Endothelial cell of umbilical vein (primary cell): ENCODE data around the gene CYFIP2. TPM values are rescaled to one million over a fixed set of nuclear protein-coding genes. Genes with fewer than 3 reads are reported as not detected.

Experiments
- BruUV-seq: library from RNA; stranded (reverse); fragments of 400-500 nt; replicated peaks from 2 replicates; lab custom pipeline; 2021; lab: Mats Ljungman, UMichigan
- CTCF ChIA-PET: fragments of 300-600, 350-600 bp; sonication (Branson Sonifier 250); formaldehyde crosslinking; loops from one replicate; lab custom pipeline; 2021; ENCODE audit warnings: antibody characterized with exemption, inconsistent platforms; lab: Charles Lee
- POLR2A ChIA-PET: fragments of 300-600, 350-600 bp; sonication (Branson Sonifier 250); formaldehyde crosslinking; loops from one replicate; lab custom pipeline; 2021; ENCODE audit warnings: antibody characterized with exemption, inconsistent platforms; lab: Charles Lee
- DNase-seq: peaks from one replicate; pipeline ENCODE4 v3.0.0-alpha.2; 2011; ENCODE audit warnings: low read depth, low spot score
- FAIRE-seq: peaks from 2 replicates; lab custom pipeline; 2011; peaks lifted over from hg19 to GRCh38; lab: Jason Lieb, UNC
- H2AFZ ChIP-seq: 2 replicates; pipeline ENCODE4 v1.6.0; 2012; ENCODE audit warnings: low read depth, low read length, control low read depth, inconsistent platforms
- H3K27ac ChIP-seq: 2 replicates; pipeline ENCODE4 v1.5.1; 2011; ENCODE audit warnings: low read depth, mild to moderate bottlenecking, control low read depth, low read length, moderate library complexity; ENCODE audit not compliant: insufficient read depth
- H3K27me3 ChIP-seq, 2 experiments: 2 replicates each; pipeline versions ENCODE4 v1.6.0 to v1.6.1; 2011; ENCODE audit warnings: low read length in 2 of 2, mixed read lengths in 1 of 2; ENCODE audit not compliant: control insufficient read depth in 2 of 2, insufficient read depth in 2 of 2
- H3K36me3 ChIP-seq, 2 experiments: 2 replicates in 1 of 2; 3 replicates in 1 of 2; pipeline ENCODE4 v1.5.1; 2011; ENCODE audit warnings: low read length in 2 of 2, mild to moderate bottlenecking in 1 of 2, moderate library complexity in 1 of 2; ENCODE audit not compliant: control insufficient read depth in 2 of 2, insufficient read depth in 2 of 2; ENCODE audit errors: extremely low read depth in 1 of 2
- H3K4me1 ChIP-seq: 3 replicates; pipeline ENCODE4 v1.5.1; 2011; ENCODE audit warnings: mild to moderate bottlenecking, low read length; ENCODE audit not compliant: control insufficient read depth, insufficient read depth; ENCODE audit errors: extremely low read depth
- H3K4me2 ChIP-seq: 2 replicates; pipeline ENCODE4 v1.6.1; 2011; ENCODE audit warnings: low read length, control low read depth, mixed read lengths; ENCODE audit not compliant: insufficient read depth
- H3K4me3 ChIP-seq, 3 experiments: fragments of 200-600 bp in 1 of 3; sonication (generic), shearing (Covaris generic) in 1 of 3; replicated peaks in 1 of 3; 2 replicates each; pipeline ENCODE4 v1.5.1; 2011 to 2016; ENCODE audit warnings: control low read depth in 3 of 3, low read length in 3 of 3, mild to moderate bottlenecking in 2 of 3, inconsistent platforms in 1 of 3, low read depth in 1 of 3, moderate library complexity in 1 of 3; ENCODE audit not compliant: insufficient read depth in 1 of 3
- H3K79me2 ChIP-seq: 2 replicates; pipeline ENCODE4 v1.6.0; 2012; ENCODE audit warnings: low read length, inconsistent platforms; ENCODE audit not compliant: control insufficient read depth, insufficient read depth
- H3K9ac ChIP-seq: replicated peaks from 2 replicates; pipeline ENCODE3; 2011; ENCODE audit warnings: low read length, control low read depth; ENCODE audit not compliant: insufficient read depth; ENCODE audit errors: extremely low read depth
- H3K9me1 ChIP-seq: replicated peaks from 3 replicates; pipeline ENCODE4 v1.6.0; 2011; ENCODE audit warnings: mild to moderate bottlenecking, low read length; ENCODE audit not compliant: control insufficient read depth, insufficient read depth; ENCODE audit errors: extremely low read depth
- H3K9me3 ChIP-seq: replicated peaks from 2 replicates; pipeline ENCODE4 v1.5.1; 2012; ENCODE audit warnings: low read length, inconsistent platforms; ENCODE audit not compliant: control insufficient read depth, insufficient read depth
- H4K20me1 ChIP-seq: replicated peaks from 2 replicates; pipeline ENCODE3; 2011; ENCODE audit warnings: mild to moderate bottlenecking, low read length; ENCODE audit not compliant: control insufficient read depth, insufficient read depth; ENCODE audit errors: extremely low read depth
- JUN ChIP-seq: IDR thresholded peaks from 2 replicates; pipeline ENCODE4 v1.6.1; 2011; ENCODE audit warnings: borderline replicate concordance, low read depth; ENCODE audit not compliant: insufficient read length, insufficient read depth
- POLR2AphosphoS5 ChIP-seq: IDR thresholded peaks from 2 replicates; pipeline ENCODE4 v1.6.1; 2012; ENCODE audit warnings: low read depth, mild to moderate bottlenecking, control low read depth, low read length, moderate library complexity; ENCODE audit not compliant: insufficient read depth
- dilution Hi-C: fragments of 300-500 bp; cut with MboI; formaldehyde crosslinking; loops from one replicate; pipeline ENCODE4 v1.15.0; 2019; ENCODE audit warnings: low sequenced_read_pairs; ENCODE audit not compliant: extremely low pct_ligation_motif_present
- intact Hi-C: fragments of 100-400 bp; cut with micrococcal nuclease; formaldehyde crosslinking; loops from one replicate; pipeline ENCODE4 v1.10.0; 2022
- polyA plus RNA-seq, 4 experiments: library from polyadenylated mRNA; depleted of rRNA in 3 of 4; stranded (reverse) in 3 of 4; unstranded in 1 of 4; fragments of >200 nt; gene quantifications; 2 replicates each; pipeline versions ENCODE4 v1.2.1 to v1.2.3, GENCODE V29; 2011 to 2012; ENCODE audit warnings: missing spikeins in 1 of 4
- total RNA-seq: library from RNA; stranded (reverse); gene quantifications from 2 replicates; pipeline ENCODE4 v1.2.3, GENCODE V29; 2021
- TF ChIP-seq, protein P1 (sequence below): IDR thresholded peaks from 2 replicates; pipeline ENCODE4 v1.6.1; 2011; ENCODE audit not compliant: insufficient read depth, insufficient read length
- TF ChIP-seq, protein P2 (sequence below), 2 donors: IDR thresholded peaks; 1 replicate in 1 of 2; 2 replicates in 1 of 2; pipeline ENCODE4 v1.5.1; 2011; ENCODE audit warnings: low read length in 2 of 2, mild to moderate bottlenecking in 2 of 2, moderate library complexity in 2 of 2, control low read depth in 1 of 2, inconsistent platforms in 1 of 2, low read depth in 1 of 2; ENCODE audit not compliant: insufficient read depth in 1 of 2; ENCODE audit errors: extremely low read depth in 1 of 2

Gene CYFIP2
- total and polyA plus RNA-seq, 2 donors (not counting 3 experiments of a cell fraction or from before 2014, with no cell fraction given): 9.2 to 22.4 TPM

DNA sequence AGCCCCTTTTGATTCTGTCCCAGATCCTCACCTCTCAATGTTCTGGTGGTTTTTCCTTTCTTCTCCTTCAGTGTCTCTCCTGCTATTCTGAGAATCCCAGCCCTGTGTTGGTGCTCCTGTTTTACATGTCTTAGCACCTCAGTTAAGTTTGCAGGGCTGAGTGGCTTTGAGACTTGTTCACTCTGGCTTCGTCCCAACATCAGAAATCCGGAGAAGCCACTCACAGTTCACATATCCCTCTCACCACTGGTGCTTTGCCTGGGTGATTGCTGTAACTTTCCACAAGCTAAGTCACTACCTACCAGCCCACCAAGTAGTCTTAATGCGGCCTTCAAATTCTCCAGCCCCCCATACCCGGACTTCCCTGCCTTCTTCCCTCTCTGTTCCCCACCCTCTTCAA is 40.2 kb downstream of the CYFIP2 start:
- dilution Hi-C loops (no loop called here), intact Hi-C loops (no loop called here)
- no peaks in the 10 kb centered on the region for H3K79me2 ChIP-seq
- H3K9ac ChIP-seq: no peak overlapping the region
- no peaks in the 10 kb centered on the region for H4K20me1 ChIP-seq
- H3K9me1 ChIP-seq: no peaks in the 10 kb centered on the region
- no peak overlapping the region for H3K4me2 ChIP-seq
- no peak overlapping the region for H2AFZ ChIP-seq
- BruUV-seq: no TSS peak
- H3K36me3 ChIP-seq: no peaks in the 10 kb centered on the region
- H3K27me3 ChIP-seq: no peaks in the 10 kb centered on the region
- H3K9me3 ChIP-seq: no peaks in the 10 kb centered on the region
- H3K4me1 ChIP-seq: no peaks in the 10 kb centered on the region
- FAIRE-seq (no peak), DNase-seq (no peak)
- CTCF ChIA-PET: interaction anchor here (1.1 to 5.8 kb wide), 2 partner anchors 52 to 689 kb away, joined by 3 to 29 read pairs; no protein-coding TSS in a partner anchor
- TF ChIP-seq POLR2AphosphoS5: no peak
- H3K27ac ChIP-seq: no peak overlapping the region
- no peak overlapping the region for H3K4me3 ChIP-seq
- POLR2A ChIA-PET: no interaction called here

DNA sequence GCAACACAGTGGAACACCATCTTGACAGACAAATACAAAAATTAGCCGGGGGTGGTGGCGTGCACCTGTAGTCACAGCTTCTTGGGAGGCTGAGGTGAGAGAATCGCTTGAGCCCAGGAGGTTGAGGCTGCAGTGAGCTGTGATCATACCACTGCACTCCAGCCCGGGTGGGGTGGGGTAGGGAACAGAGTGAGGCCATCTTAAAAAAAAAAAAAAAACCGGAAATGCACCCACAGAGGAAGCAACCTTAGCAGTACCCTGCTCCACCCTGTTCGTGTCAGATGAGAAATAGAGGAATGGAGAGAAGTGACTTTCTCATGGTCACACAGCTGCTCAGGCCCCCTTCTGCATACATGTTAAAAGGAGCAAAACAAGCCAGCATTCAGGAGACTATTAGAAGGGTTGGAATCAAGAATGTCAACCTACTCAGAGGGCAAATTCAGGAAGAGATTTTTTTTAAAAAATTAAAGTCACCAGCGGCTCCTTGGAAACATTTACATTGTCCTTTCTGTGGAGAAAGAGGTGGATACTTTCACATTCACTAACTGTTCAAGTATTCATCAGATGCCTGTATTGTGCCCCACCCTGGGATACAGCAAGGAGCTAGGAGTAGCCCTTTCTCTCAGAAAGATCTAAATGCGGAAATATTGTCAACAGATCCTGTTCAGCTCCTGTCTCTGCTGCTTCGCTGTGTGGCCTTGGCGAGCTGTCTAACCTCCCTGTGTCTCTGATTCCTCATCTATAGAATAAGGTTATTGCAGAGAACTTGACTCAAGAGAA is 41.0 kb downstream of the CYFIP2 start:
- H3K4me1 ChIP-seq: no peaks in the 10 kb centered on the region

More for the DNA sequence above, 41.0 kb downstream of the CYFIP2 start:
- DNase-seq: no peak
- dilution Hi-C loops (no loop called here), intact Hi-C loops (no loop called here)
- FAIRE-seq: no peak
- ChIA-PET POLR2A (interaction anchor here (0.6 kb wide), 1 partner anchor 438 kb away, joined by 3 read pairs; no protein-coding TSS in a partner anchor), CTCF (interaction anchor here (1.0 to 5.8 kb wide), 3 partner anchors 18 to 689 kb away, joined by 3 to 29 read pairs (median 3); no protein-coding TSS in a partner anchor)
- Histone ChIP-seq H3K9me1 (no peaks in the 10 kb centered on the region), H2AFZ (no peak overlapping the region), H4K20me1 (no peaks in the 10 kb centered on the region), H3K27me3 (no peaks in the 10 kb centered on the region), H3K36me3 (no peaks in the 10 kb centered on the region), H3K27ac (no peak overlapping the region), H3K9me3 (no peaks in the 10 kb centered on the region), H3K9ac (no peak overlapping the region), H3K4me2 (no peak overlapping the region), H3K4me3 (no peak overlapping the region), H3K79me2 (no peaks in the 10 kb centered on the region)
- no TSS peak for BruUV-seq
- TF ChIP-seq JUN: no peak
- TF ChIP-seq, protein P1, sequence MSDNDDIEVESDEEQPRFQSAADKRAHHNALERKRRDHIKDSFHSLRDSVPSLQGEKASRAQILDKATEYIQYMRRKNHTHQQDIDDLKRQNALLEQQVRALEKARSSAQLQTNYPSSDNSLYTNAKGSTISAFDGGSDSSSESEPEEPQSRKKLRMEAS: no peak
- TF ChIP-seq, protein P2, sequence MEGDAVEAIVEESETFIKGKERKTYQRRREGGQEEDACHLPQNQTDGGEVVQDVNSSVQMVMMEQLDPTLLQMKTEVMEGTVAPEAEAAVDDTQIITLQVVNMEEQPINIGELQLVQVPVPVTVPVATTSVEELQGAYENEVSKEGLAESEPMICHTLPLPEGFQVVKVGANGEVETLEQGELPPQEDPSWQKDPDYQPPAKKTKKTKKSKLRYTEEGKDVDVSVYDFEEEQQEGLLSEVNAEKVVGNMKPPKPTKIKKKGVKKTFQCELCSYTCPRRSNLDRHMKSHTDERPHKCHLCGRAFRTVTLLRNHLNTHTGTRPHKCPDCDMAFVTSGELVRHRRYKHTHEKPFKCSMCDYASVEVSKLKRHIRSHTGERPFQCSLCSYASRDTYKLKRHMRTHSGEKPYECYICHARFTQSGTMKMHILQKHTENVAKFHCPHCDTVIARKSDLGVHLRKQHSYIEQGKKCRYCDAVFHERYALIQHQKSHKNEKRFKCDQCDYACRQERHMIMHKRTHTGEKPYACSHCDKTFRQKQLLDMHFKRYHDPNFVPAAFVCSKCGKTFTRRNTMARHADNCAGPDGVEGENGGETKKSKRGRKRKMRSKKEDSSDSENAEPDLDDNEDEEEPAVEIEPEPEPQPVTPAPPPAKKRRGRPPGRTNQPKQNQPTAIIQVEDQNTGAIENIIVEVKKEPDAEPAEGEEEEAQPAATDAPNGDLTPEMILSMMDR (IDR thresholded peaks at IDR 0.05; ENCODE audit: extremely low read depth in 1 of 2, insufficient read depth in 1 of 2, low read depth in 1 of 2, low read length in 2 of 2): no peak
